IPS-18c (cell line): ENCODE measurements around the gene CMIP.

Source experiments
- H3K4me3 ChIP-seq: 2 replicates; pipeline ENCODE4 v1.7.0; 2013; ENCODE audit warnings: low read depth, mild to moderate bottlenecking, low read length, moderate library complexity; ENCODE audit not compliant: insufficient read depth
- H3K9me3 ChIP-seq: one replicate; pipeline ENCODE4 v1.6.1; 2013; ENCODE audit warnings: mild to moderate bottlenecking, low read length, moderate library complexity; ENCODE audit not compliant: control insufficient read depth, insufficient read depth

Gene CMIP

DNA sequence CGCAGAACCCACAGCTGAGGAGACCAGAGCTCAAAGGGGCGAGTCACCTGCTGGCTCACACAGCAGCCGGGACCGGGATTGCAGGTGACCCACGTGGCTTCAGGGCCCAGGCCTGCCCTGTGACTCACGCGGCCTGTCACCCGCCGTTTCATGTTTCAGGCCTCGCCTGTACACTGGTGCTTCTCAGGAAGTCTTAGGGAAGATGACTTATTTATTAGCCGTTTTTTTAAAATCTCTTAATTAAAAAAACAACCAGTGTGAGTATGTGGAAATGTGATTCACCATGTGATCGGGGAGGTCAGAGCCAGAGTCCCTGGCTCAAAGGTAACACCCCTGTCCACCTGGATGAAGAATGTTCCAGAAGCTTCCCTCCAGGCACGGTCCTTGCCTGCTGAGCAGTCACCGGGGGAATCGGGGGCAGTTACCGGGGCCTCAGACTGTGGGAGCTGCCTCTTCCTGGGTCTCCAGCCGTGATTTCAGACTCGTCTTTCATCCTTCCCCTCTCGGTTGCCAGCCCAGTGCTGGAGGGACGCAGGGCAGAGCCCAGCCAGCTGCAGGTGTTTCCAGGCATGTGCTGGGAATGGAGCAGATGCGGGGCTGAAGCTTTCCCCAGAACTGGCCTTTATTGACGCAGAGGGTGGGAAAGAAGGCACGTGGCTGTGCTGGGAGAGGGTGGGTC, 49.3 kb downstream of the CMIP start:
- Histone ChIP-seq H3K4me3 (no peak overlapping the region), H3K9me3 (peaks cover 4% of the 10 kb centered on the region)

DNA sequence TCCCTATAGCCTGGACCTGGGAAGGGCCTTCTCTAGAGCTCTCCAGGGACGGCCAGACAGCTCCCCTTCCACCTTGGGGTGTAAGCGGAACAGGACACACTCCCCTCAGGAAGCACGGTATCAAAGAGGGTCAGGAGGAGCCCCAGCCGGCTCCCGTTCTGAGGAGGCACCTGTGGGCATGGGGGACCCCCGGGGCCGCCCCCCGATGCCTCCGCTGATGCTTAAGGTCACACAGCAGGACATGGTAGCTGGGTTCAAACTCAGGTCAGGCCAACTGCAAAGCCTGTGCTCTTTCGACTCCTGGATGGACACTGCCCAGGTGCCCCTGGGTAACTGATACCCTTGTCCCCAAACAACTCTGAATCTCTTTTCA, 49.8 kb downstream of the CMIP start:
- peaks cover 4% of the 10 kb centered on the region for H3K9me3 ChIP-seq
- H3K4me3 ChIP-seq: no peak overlapping the region

DNA sequence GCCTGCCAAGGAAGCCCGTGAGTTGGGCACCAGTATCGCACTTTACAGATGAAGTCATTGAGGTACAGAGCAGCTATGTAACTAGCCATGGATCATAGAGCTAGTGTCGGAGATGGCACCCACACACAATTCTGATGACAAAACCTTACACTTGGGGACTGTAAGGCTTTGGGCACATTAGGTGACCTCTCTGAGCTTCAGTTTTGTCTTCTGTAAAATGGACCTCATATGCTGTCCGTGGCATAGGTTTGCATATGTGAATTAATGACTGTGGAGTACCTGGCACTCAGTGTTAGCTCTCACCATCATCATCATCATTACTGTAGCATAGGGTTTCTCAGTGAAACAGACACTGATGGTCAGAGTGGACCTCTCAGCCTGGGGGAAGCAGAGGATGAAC, 50.3 kb downstream of the CMIP start:
- Histone ChIP-seq H3K4me3 (no peak overlapping the region), H3K9me3 (peaks cover 4% of the 10 kb centered on the region)

DNA sequence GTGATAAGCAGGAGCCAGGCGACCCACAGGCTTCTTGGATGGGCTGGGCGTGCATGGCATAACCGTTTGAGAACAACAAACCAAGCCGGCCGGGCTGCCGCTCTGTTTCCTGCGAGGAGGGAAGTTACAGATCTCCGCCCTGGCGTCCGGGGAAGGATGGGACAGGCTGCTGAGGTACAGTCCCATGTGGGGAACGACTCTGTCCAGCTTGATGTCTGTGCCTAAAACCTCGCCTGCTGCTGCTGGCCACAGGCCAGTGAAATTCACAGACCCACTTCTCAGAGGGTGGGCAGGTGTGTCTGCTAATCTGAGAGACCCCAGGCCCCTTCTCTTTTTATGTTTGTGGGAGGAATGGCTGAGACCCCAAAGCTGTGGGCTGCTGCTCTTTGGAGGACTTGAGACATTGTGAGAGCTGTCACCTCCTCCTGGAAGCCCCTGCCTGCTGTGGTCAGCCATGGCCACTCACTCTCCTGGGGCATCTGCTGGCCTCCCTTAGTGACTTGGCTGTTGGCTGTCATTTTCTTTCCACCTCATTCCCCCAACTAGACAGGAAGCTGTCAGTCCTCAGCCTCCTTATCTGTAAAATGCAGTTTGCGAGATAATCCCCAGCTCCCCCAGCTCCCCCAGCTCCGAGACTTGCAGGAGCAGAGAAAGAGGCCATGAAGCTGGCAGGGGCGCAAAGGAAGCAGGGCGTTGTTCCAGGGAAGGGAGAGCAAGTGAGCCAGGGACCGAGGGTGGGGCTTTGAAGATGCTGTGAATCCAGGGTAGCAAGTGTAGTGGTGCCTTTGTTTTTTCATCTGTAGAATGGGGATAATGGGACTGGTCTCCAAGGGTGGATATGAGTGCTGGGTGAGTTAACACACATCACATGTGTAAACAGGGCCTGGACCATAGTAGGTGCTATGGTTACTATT, 51.0 kb downstream of the CMIP start:
- peaks cover 4% of the 10 kb centered on the region for H3K9me3 ChIP-seq
- no peak overlapping the region for H3K4me3 ChIP-seq

DNA sequence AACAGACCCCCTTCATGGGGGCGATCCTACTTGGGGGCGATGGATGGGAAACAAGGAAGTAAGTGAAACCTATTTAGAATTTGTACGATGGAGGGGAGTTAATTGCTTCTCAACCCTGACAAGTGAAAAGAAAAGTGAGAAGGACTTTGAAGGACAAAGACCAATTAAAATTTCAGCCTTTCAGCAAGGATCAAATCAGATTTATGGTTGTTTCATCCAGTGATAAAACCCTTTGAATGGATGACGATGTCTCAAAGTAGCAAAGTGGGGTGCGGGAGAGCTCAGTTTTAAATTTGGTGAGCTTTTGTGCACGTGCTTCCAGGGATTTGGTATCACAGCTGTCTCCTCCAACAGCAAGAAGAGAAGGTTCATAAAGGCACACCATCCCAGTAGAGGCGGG, 51.7 kb downstream of the CMIP start:
- H3K4me3 ChIP-seq: no peak overlapping the region

DNA sequence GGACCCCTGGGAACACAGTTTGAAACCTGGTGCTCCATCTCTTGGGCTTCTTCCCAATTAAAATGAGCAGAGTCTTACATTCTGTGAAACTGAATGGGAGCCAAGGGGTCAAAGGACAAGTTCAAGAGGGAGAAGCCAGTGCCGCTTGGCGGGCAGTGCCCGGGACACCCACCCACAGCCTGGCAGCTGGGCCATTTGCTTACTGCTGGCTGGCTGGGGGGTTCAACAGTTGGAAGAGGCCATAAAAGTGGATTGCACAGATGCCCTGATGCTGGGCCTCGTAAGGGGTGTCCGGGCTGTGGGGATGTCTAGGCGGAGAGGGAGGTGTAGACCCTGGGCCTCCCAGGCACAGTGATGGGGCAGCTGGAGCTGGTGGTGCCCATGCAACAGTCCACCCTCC, 52.1 kb downstream of the CMIP start:
- Histone ChIP-seq H3K9me3 (peaks cover 4% of the 10 kb centered on the region), H3K4me3 (no peak overlapping the region)

More for the DNA sequence above, 51.7 kb downstream of the CMIP start:
- H3K9me3 ChIP-seq: peaks cover 4% of the 10 kb centered on the region

DNA sequence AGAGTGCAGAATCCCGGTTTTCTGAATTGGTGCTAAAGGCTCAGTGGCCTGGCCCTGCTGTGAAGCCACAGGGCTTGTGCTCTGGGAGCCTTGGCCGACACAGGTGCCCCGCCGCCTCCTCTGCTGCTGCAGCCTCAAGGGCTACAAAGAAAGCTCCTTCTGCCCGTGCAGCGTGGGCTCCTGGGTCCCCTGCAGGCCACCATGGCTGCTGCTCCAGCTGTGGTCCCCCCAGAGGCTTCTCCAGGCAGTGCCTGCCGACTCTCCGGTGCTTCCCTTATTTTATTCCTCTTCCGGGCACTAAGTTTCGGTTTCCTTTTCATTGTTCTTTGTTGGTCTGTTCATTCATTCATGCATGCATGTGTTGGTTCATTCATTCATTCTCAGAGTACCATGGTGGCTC, 53.1 kb downstream of the CMIP start:
- no peaks in the 10 kb centered on the region for H3K9me3 ChIP-seq
- H3K4me3 ChIP-seq: no peak overlapping the region

DNA sequence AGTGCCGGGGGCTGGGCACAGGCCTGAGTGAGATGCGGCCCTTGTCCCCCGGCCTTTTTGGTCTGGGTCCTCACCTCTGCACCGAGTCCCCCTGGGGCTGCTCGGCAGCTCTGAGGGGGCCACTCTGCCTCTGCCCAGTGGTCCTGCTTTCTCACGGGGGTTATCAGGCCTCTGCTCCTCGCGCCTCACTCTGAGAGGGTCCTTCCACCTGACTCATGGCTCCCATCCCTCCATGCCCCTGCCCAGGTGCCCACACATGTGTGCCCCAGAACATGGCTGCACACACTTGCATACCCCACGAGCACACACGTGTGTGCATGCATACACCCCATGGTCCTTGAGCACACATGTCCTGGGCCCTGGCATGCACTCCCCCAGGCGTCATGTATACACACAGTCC, 53.7 kb downstream of the CMIP start:
- H3K4me3 ChIP-seq: no peak overlapping the region
- no peaks in the 10 kb centered on the region for H3K9me3 ChIP-seq

DNA sequence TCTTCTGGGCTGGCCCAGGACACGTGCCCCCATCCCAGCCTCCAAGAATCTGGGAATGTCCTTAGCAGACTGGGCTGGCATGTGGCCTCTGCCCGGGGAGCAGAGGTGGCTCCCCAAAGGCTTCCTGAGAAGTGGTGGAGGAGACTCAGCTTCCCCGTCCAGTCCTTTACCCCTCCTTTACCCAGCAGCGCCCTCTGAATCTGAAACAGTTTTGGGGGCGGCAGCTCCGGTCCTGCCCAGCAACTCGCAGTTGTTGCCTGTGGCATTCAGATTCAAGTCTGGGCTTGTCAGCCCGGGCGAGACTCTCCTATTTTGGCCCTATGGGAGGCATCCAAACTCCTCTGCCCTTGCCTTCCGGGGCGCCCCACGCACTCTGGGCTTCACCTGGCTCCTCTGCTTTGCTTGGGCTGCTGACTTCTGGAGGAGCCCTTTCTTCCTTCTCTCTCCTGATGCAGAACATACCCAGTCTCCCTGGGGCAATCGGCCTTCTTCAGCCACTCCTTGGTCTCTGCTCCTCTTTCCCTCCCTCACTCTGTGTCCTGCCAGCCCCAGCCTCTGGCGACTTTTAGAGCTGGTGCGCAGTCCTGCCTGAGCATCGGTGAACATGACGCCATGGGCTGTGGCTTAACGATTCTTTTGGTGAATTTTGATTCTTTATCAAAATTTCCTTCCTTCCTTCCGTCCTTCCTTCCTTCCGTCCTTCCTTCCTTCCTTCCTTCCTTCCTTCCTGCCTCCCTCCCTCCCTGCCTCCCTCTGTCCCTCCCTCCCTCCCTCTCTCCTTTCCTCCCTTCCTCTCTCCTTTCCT, 55.2 kb downstream of the CMIP start:
- Histone ChIP-seq H3K4me3 (no peak overlapping the region), H3K9me3 (no peaks in the 10 kb centered on the region)

DNA sequence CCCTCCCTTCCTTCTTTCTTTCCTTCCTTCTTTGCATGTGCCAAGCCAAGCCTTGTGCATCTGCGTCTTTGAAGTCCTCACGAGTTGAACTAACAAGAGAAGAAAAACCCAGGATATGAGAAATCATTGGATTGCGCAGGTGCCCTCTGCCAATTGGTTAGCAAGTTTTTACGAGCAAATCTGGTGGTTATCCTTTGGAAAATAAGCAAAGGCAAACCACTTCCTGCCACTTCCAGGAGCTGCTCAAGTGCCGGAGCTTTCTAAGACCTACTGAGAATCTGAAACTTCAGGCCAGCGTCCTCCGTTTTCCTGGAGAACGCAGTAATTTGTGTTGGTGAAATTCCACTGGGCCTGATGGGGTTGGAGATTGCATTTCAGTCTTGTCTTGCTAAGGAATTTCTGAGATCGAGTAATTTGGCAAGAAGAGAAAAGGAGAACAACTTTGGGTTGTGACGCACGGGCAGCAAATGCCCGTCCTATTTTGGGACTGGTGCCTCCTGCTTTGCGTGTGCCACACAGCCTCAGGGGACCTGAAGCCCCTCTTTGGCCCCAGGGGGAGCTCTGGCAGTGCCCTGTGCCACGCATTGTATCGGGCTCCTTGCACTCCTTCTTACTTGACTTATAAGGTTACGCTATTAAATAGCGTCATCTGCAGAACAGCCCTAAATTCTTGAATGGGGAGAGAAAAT, 56.4 kb downstream of the CMIP start:
- no peak overlapping the region for H3K4me3 ChIP-seq
- no peaks in the 10 kb centered on the region for H3K9me3 ChIP-seq

DNA sequence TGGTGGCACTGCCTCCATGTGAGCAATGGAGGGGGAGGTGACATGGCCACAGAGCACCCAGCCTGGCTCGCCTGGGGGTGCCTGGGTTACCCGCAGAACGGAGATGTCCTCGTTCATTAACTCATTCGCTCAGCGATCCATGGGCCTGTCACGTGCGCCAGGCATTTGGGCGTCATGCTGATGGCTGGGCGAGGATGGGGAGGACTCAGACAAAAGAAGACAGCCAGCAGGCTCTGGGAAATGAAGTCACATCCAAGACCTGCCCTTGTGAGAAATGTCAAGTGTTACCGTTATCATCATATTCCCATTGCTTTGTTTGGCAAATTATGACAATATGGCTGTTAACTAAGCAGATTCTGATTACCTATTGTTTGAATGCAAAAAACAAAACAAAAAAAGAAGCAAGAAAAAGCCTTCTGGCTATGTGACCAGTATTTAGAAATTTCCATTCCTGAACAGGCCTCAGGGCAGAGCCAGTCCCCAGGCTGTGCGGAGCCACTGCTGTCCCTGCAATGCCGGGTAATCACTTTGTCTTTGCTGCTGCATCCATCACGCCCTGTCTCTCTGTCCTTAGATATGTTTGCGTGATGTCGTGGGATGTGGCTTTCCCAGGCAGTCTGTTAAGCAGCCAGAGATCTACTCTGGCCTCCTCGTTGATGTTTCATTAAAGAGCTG, 57.9 kb downstream of the CMIP start:
- Histone ChIP-seq H3K4me3 (no peak overlapping the region), H3K9me3 (no peaks in the 10 kb centered on the region)

DNA sequence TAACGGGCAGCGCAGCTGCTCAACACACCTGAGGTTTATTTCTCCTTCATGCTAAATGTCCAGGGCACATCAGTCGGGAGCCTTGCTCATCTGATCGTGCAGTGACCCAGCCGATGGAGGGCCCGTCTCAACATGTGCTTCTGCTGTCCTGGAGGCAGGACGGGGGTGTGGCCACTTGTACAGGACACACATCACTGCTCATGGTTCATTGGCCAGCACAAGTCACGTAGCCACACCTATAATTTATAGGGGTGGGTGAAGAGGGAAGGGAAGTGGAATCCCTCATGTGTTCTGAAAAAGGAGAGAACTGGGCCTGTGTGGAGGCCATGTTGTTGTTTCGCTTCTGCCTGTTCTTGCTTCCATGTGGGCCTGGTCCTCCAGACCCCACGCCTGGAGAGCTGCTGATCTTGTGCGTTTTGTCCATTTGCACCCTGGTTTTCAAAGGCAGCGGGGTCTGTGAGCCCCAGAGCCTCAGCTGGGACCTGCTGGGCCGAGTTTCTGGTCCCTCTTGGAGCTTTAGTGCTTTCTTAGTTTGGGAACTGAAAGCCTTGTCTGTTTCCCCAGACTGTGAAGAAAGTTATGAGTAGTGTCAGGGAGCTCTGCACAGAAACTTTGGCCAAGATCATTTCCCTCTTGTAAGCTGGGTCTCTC, 60.5 kb downstream of the CMIP start:
- H3K4me3 ChIP-seq: no peak overlapping the region
- no peaks in the 10 kb centered on the region for H3K9me3 ChIP-seq

DNA sequence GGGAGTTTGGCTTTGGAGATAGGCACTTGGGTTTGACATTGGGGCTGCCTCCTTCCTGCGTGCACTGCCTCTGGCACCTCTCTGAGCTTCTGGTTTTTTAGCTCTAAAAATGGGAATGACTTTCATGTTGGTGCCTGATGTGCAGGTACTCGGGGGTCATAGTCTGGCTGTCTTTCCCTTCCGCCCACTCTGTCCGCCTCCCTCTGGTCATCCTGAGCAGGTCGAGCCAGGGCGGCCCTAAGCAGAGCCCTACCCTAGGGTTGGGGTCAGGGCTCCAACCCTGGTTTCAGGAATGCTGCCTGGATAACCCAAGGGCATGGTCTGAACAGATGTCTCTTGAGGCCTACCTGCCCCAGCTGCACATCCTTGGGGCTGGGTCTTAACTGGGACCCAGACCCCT, 64.8 kb downstream of the CMIP start:
- H3K9me3 ChIP-seq: no peaks in the 10 kb centered on the region
- no peak overlapping the region for H3K4me3 ChIP-seq

DNA sequence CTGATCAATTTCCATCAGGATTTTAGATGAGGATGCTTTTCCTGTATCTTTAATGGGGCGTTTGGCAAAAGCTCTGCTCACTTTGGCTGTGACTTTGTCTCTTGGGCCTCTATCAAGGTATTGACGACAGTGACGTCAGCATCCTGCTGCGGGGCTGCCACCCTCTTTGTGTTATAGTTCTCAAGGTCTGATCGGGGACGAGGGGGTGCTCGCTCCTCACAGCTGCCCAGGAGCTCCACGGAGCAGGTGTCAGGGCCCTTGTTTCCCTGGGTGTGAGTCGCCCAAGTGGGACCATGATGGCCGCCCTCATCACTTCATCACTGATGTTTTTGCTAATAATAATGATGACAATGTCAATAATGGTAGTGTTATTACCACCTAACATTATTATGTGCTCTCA, 65.4 kb downstream of the CMIP start:
- Histone ChIP-seq H3K9me3 (no peaks in the 10 kb centered on the region), H3K4me3 (no peak overlapping the region)

DNA sequence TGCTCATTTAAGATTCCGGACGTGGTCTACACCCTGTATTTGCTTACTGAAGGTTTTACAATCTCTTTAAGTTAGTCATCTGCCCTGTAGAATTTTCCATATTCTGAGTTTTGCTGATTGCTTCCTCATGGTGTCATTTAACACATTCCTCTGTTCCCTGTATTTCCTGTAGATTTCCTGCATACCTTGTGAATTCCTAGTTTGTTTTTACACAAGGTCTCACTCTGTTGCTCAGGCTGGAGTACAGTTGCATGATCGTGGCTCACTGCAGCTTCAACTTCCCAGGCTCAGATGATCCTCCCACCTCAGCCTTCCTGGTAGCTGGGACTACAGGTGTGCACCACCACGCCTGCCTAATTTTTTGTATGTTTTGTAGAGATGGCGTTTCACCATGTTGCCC, 66.8 kb downstream of the CMIP start:
- H3K4me3 ChIP-seq: no peak overlapping the region

DNA sequence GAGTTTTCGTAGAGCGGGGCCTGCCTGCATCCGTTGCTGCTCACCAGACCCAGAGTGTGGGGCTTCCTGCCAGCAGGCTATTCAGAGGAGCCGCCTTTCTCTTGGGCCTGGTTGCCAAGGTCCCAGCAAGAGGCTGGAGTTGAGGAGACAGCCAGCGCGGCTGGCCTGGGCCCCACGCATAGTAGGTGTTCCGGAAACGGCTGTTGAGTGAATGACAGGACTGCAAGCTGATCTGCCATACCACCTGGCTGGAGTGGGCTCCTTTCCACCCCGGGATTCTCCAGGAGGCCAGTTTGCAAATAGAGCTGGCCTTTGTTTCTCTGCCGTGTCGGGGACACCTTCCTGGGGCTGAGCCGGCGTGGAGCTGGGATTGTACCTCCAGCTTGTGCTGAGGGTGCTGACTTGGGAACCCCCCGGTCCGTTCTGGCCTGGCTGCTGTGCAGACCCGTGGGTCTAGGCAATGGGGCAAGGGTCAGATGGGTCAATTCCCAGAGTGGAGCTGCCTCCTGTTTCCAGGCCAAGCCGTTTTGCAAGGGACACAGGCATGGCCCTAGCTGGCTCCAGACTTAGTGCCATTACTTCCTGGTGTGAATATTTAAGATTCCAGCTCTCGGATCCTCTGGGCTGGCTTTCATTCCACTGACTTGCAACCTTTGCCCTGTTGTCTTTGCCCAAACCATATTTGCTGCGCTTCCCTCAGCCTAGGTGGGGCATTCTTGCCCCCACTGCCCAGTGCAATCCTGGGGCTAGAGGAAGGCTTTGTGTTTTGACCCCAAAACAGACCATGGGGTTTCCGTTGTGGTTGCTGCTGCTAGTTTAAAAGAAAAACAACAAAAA, 68.8 kb downstream of the CMIP start:
- no peaks in the 10 kb centered on the region for H3K9me3 ChIP-seq
- H3K4me3 ChIP-seq: no peak overlapping the region; the same call in 1 of the 2 replicates

More for the DNA sequence above, 66.8 kb downstream of the CMIP start:
- no peaks in the 10 kb centered on the region for H3K9me3 ChIP-seq
